ENCODE measurements around the gene ZNF646.

GRCh38 chr16:31088459-31089183 lies 14.4 kb downstream of the ZNF646 start, which contains the start of gene PRSS53:
- TF ChIP-seq CTCF (IDR thresholded peaks at IDR 0.05) (no peak), POLR2A (IDR thresholded peaks at IDR 0.05) (no peak)

All from prostate gland (tissue), 2 donors.